PC-9 (cell line): ENCODE results near the gene E2F1. TPM values are rescaled to one million over a fixed set of nuclear protein-coding genes. Genes with fewer than 3 reads are reported as not detected.

Source experiments
- BruUV-seq: library from RNA; stranded (reverse); fragments of 400-500 nt; replicated peaks from 2 replicates; lab custom pipeline; 2021; lab: Mats Ljungman, UMichigan
- CTCF ChIA-PET: fragments of 300-600 bp; sonication (Branson Sonifier 250); formaldehyde crosslinking; loops from one replicate; lab custom pipeline; 2022; ENCODE audit warnings: antibody characterized with exemption; lab: Charles Lee
- POLR2A ChIA-PET: fragments of 300-600 bp; sonication (Branson Sonifier 250); formaldehyde crosslinking; loops from one replicate; lab custom pipeline; 2022; ENCODE audit warnings: antibody characterized with exemption; ENCODE audit not compliant: unreplicated experiment; lab: Charles Lee
- DNase-seq, 2 experiments: peaks; one replicate each; pipeline versions ENCODE4 v3.0.0 to v3.0.0-alpha.2; 2015 to 2022; ENCODE audit warnings: mixed read lengths in 1 of 2
- H2AFZ ChIP-seq: fragments of 200-600 bp; sonication (generic); 2 replicates; pipeline ENCODE4 v1.8.1; 2017; ENCODE audit warnings: antibody characterized with exemption
- H3F3A ChIP-seq: fragments of 200-600 bp; sonication (generic); 2 replicates; pipeline ENCODE4 v1.8.1; 2017; ENCODE audit warnings: antibody characterized with exemption, mild to moderate bottlenecking, low read depth; ENCODE audit not compliant: insufficient read depth
- H3K27ac ChIP-seq: fragments of 200-600 bp; sonication (generic); 2 replicates; pipeline ENCODE4 v1.6.1; 2016; ENCODE audit warnings: mixed run types
- H3K27me3 ChIP-seq: fragments of 200-600 bp; sonication (generic); 2 replicates; pipeline ENCODE4 v1.6.1; 2016; ENCODE audit warnings: low read depth, mixed run types; ENCODE audit not compliant: insufficient read depth
- H3K36me3 ChIP-seq: fragments of 200-600 bp; sonication (generic); 2 replicates; pipeline ENCODE4 v1.6.1; 2016; ENCODE audit warnings: low read depth, mixed run types
- H3K4me1 ChIP-seq: fragments of 200-600 bp; sonication (generic); replicated peaks from 2 replicates; pipeline ENCODE4 v1.6.1; 2016; ENCODE audit warnings: mixed run types; ENCODE audit not compliant: insufficient read depth
- H3K4me2 ChIP-seq: fragments of 200-600 bp; sonication (generic); 2 replicates; pipeline ENCODE4 v1.6.1; 2017; ENCODE audit warnings: mixed run types
- H3K4me3 ChIP-seq: fragments of 200-600 bp; sonication (generic); 2 replicates; pipeline ENCODE4 v1.6.1; 2016; ENCODE audit warnings: mixed run types
- H3K79me2 ChIP-seq: fragments of 200-600 bp; sonication (generic); 2 replicates; pipeline ENCODE4 v1.6.1; 2017; ENCODE audit warnings: low read depth, mixed run types
- H3K9me2 ChIP-seq: fragments of 200-600 bp; sonication (generic); 2 replicates; pipeline ENCODE4 v1.8.1; 2017; ENCODE audit warnings: mild to moderate bottlenecking; ENCODE audit not compliant: insufficient read depth
- H3K9me3 ChIP-seq: fragments of 200-600 bp; sonication (generic); 2 replicates; pipeline ENCODE4 v1.8.1; 2016; ENCODE audit warnings: low read depth; ENCODE audit not compliant: insufficient read depth
- H4K20me1 ChIP-seq: fragments of 200-600 bp; sonication (generic); 2 replicates; pipeline ENCODE4 v1.8.1; 2017; ENCODE audit not compliant: insufficient read depth
- CTCF ChIP-seq: fragments of 200-600 bp; sonication (generic); conservative IDR thresholded peaks from 2 replicates; pipeline ENCODE4 v1.6.1; 2017; ENCODE audit warnings: mixed run types, antibody characterized with exemption, mild to moderate bottlenecking, moderate library complexity
- EZH2 ChIP-seq: fragments of 200-600 bp; sonication (generic); IDR thresholded peaks from 2 replicates; pipeline ENCODE4 v1.8.0; 2017; ENCODE audit warnings: antibody characterized with exemption, low read depth
- intact Hi-C: fragments of 100-400 bp; cut with micrococcal nuclease; formaldehyde crosslinking; loops from one replicate; pipeline ENCODE4 v1.10.0; 2022; ENCODE audit not compliant: unreplicated experiment
- total RNA-seq: library from RNA; stranded (reverse); gene quantifications from 2 replicates; pipeline ENCODE4 v1.2.3, GENCODE V29; 2021

The E2F1 gene
- total RNA-seq, 1 experiment from 2014 or later, result 31.5 TPM

GRCh38 chr20:33677991-33678702, 8.0 kb downstream of the E2F1 start:
- H3K4me2 ChIP-seq, result no peak overlapping the region
- peaks cover 19% of the 10 kb centered on the region for H3K79me2 ChIP-seq
- no peak overlapping the region for H3K4me3 ChIP-seq
- H2AFZ ChIP-seq, result no peak overlapping the region
- POLR2A ChIA-PET, result interaction anchor here (0.7 kb wide), 1 partner anchor 17 kb away, joined by 21 read pairs; no protein-coding TSS in a partner anchor
- CTCF ChIA-PET, result no interaction called here
- intact Hi-C loops, result no loop called here
- TF ChIP-seq EZH2 (no peak), CTCF (no peak)
- no TSS peak for BruUV-seq
- H3K36me3 ChIP-seq, result no peaks in the 10 kb centered on the region
- H4K20me1 ChIP-seq, result no peaks in the 10 kb centered on the region
- peaks cover 19% of the 10 kb centered on the region; the same call in 1 of the 2 replicates for H3F3A ChIP-seq
- H3K27ac ChIP-seq, result no peak overlapping the region
- no peaks in the 10 kb centered on the region for H3K9me3 ChIP-seq
- peaks cover 7% of the 10 kb centered on the region; the same call in 1 of the 2 replicates for H3K4me1 ChIP-seq
- no peaks in the 10 kb centered on the region for H3K27me3 ChIP-seq
- no peaks in the 10 kb centered on the region for H3K9me2 ChIP-seq
- DNase-seq, result peak in 1 of 2 experiments; percentile 25

- H3K27ac ChIP-seq, result no peak overlapping the region
- H3K4me3 ChIP-seq, result no peak overlapping the region
- POLR2A ChIA-PET, result interaction anchor here (0.6 kb wide), 1 partner anchor 10 kb away, joined by 3 read pairs; the partner anchor contains the start of gene ACTL10
- no peak overlapping the region for H2AFZ ChIP-seq
- no peaks in the 10 kb centered on the region for H3K9me3 ChIP-seq
- peak in 1 of 2 experiments; percentile 15 for DNase-seq
- TF ChIP-seq CTCF, result no peak
- no peak for TF ChIP-seq EZH2
- peaks cover 16% of the 10 kb centered on the region; the same call in 1 of the 2 replicates for H3K4me1 ChIP-seq
- no peak overlapping the region for H3K4me2 ChIP-seq
- BruUV-seq, result no TSS peak
- peaks cover 23% of the 10 kb centered on the region; the same call in 1 of the 2 replicates for H3F3A ChIP-seq
- H4K20me1 ChIP-seq, result no peaks in the 10 kb centered on the region
- intact Hi-C loops, result no loop called here
- H3K36me3 ChIP-seq, result no peaks in the 10 kb centered on the region
- no peaks in the 10 kb centered on the region for H3K9me2 ChIP-seq
- H3K27me3 ChIP-seq, result no peaks in the 10 kb centered on the region
- CTCF ChIA-PET, result no interaction called here
- peaks cover 21% of the 10 kb centered on the region for H3K79me2 ChIP-seq
Measured at GRCh38 chr20:33676652-33677645, 9.2 kb downstream of the E2F1 start.

- CTCF ChIA-PET, result interaction anchor here (0.6 kb wide), 1 partner anchor 222 kb away, joined by 6 read pairs; no protein-coding TSS in a partner anchor
Measured at GRCh38 chr20:33676121-33676520, 10.1 kb downstream of the E2F1 start.

More at GRCh38 chr20:33676121-33676520, 10.1 kb downstream of the E2F1 start:
- Histone ChIP-seq H3K36me3 (no peaks in the 10 kb centered on the region), H3K9me2 (no peaks in the 10 kb centered on the region), H3F3A (peaks cover 30% of the 10 kb centered on the region; the same call in 1 of the 2 replicates), H2AFZ (no peak overlapping the region), H3K9me3 (no peaks in the 10 kb centered on the region), H3K4me3 (no peak overlapping the region), H3K79me2 (peaks cover 28% of the 10 kb centered on the region), H3K4me2 (no peak overlapping the region), H3K4me1 (peaks cover 16% of the 10 kb centered on the region; the same call in 1 of the 2 replicates), H3K27me3 (no peaks in the 10 kb centered on the region), H3K27ac (no peak overlapping the region), H4K20me1 (no peaks in the 10 kb centered on the region)
- no peak for TF ChIP-seq CTCF
- TF ChIP-seq EZH2, result no peak
- no TSS peak for BruUV-seq
- DNase-seq, result peak in 1 of 2 experiments; percentile 1
- intact Hi-C loops, result no loop called here
- POLR2A ChIA-PET, result no interaction called here
